Activated CD4-positive, alpha-beta T cell treated with anti-CD3 and anti-CD28 coated beads for 4 hours (primary cell): ENCODE measurements around the gene RGS4.
"Not testable (repeated sequence)": the region's sequence is repeated elsewhere in the genome, so short reads cannot be mapped to it uniquely, and the experiment has no call there.

Experiments
- DNase-seq, 2 donors: peaks; one replicate each; pipeline ENCODE4 v3.0.0-alpha.2; 2020

The RGS4 gene

GRCh38 chr1:163069655-163070277 is 605 bp downstream of the RGS4 start:
- no peak for DNase-seq

GRCh38 chr1:163071405-163072255 is 2.5 kb downstream of the RGS4 start:
- peak in 1 of 2 donors; percentile 2 for DNase-seq

GRCh38 chr1:163072658-163073057 is 3.5 kb downstream of the RGS4 start:
- DNase-seq: no peak

- no peak for DNase-seq
These were observed 4.8 kb downstream of the RGS4 start for GRCh38 chr1:163074004-163074403.

GRCh38 chr1:163074716-163075284 is 5.6 kb downstream of the RGS4 start:
- no peak for DNase-seq

GRCh38 chr1:163076044-163076443 is 6.9 kb downstream of the RGS4 start:
- no peak for DNase-seq

- DNase-seq: no peak
These were observed 7.3 kb downstream of the RGS4 start for GRCh38 chr1:163076446-163076845.

- no peak for DNase-seq
These were observed 8.0 kb downstream of the RGS4 start for GRCh38 chr1:163076981-163077761.

- no peak for DNase-seq
These were observed 13.8 kb downstream of the RGS4 start for GRCh38 chr1:163082971-163083370.

GRCh38 chr1:163083690-163084089 is 14.5 kb downstream of the RGS4 start:
- DNase-seq: no peak

GRCh38 chr1:163084330-163084729 is 15.2 kb downstream of the RGS4 start:
- DNase-seq: no peak

GRCh38 chr1:163085041-163085903 is 16.1 kb downstream of the RGS4 start:
- DNase-seq: no peak

- no peak for DNase-seq
These were observed 16.7 kb downstream of the RGS4 start for GRCh38 chr1:163085904-163086268.

GRCh38 chr1:163089117-163089516 is 20.0 kb downstream of the RGS4 start:
- not testable (repeated sequence) for DNase-seq

GRCh38 chr1:163090321-163090945 is 21.3 kb downstream of the RGS4 start:
- DNase-seq: no peak

GRCh38 chr1:163093169-163093568 is 24.0 kb downstream of the RGS4 start:
- no peak for DNase-seq

- DNase-seq: no peak
These were observed 24.4 kb downstream of the RGS4 start for GRCh38 chr1:163093579-163093978.

- DNase-seq: no peak
These were observed 25.0 kb downstream of the RGS4 start for GRCh38 chr1:163094182-163094581.

- no peak for DNase-seq
These were observed 25.4 kb downstream of the RGS4 start for GRCh38 chr1:163094589-163094988.

- no peak for DNase-seq
These were observed 26.1 kb downstream of the RGS4 start for GRCh38 chr1:163095213-163095612.

- DNase-seq: no peak
These were observed 33.4 kb downstream of the RGS4 start for GRCh38 chr1:163102590-163102989.
